Activated CD4-positive, alpha-beta T cell treated with anti-CD3 and anti-CD28 coated beads for 48 hours (primary cell): Measurements from ENCODE around the gene OSGIN1.
"Not testable (repeated sequence)": the region's sequence is repeated elsewhere in the genome, so short reads cannot be mapped to it uniquely, and the experiment has no call there.

ENCODE experiments used
- DNase-seq: peaks from one replicate; pipeline ENCODE4 v3.0.0-alpha.2; 2020

OSGIN1 gene

DNA sequence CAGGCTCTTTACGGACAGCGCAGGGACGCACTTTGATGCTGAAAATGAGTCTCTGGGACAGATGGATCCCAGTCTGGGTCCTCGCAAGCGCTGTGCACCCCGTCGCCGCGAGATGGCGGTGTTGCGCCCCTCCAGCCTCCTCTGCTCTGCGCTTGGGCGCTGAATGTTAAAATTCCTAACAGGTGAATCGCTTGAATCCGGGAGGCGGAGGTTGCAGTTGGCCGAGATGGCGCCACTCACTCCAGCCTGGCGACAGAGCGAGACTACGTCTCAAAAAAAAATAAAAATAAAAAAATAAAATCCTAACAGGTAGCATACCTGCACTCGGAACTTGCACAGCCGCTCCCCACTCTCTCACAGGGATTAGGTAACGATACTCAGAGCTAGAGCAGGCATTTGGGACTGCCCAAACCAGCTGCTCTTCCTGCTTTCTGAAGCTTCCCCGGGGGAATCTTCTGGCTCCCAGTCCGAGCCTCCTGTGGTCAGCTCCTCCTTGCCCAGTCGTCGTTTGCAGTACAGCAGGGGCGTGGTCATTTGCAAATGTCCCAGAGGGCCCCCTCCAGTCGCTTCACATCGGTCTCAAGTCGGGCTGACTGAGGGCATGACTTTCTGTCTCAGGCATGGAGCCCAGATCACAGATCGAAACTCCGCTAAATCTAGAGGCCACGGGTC, 26.2 kb upstream of the OSGIN1 start:
- peak; percentile 80 for DNase-seq

DNA sequence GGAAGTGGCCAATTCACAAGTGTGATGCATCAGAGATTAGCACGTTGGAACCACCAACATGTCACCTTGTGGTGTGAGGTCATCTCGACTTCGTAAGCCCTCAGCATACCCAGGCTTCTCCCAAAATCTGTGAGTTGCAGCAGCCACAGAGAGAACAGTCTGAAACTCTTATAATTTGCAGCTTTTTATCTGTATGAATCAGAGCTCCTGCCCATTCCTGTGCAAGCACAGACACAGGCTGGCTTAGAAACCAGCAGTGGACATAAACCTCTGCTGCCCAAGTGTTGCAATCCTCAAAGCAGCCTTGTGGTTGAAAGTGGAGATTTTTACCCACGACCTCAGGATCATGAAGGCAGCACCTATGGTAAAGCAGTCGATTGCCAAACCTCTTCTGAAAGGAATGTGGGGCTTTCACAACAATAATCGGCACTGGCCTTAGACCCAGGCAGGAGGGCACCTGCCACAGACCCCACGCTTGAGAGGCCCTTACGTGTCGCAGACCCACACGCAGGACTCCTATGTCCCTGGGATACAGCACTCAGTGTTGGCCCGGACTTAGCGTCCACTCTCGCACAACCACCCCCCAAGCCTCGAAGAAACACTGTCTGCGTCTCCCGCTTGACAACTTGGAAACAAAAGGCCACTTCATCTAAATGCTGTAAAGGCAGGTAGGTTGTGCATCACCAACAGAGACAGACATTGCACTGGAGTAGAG, 24.5 kb upstream of the OSGIN1 start:
- DNase-seq: no peak

DNA sequence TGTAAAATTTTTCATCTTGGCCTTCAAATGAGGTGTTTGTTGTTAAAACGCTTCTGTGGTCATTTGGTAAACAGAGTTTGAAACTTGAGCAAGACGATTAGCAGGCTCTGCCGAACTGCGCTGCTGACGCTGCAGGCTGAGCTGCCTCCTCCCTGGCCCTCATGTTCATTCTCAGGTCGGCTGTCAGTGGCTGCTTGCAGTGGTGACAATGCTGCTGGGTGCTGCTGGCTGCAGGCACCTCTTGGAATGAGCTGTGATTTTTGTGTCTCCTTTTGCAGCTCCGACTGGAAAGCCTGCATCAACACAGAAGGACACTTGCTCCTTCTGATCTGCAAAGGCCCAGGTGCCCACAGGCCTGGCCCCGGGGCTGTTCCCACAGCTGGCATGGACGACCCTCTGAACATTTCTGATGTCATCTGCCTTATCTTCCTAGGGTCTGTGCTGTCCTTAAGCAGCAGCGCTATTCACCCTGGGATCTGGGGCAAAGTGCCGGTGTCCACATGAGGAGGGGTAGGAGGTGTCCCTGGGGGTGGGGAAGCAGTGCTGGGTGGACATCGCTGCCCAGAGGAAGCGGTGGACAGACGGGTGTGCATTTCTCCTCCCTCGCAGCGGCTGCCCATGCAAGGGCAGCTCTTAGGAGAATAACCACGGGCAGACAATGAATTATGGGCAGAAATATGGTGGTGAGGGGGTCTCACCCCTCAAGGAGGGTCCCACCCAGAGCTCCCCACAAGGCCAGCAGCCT, 23.1 kb upstream of the OSGIN1 start:
- DNase-seq: no peak

DNA sequence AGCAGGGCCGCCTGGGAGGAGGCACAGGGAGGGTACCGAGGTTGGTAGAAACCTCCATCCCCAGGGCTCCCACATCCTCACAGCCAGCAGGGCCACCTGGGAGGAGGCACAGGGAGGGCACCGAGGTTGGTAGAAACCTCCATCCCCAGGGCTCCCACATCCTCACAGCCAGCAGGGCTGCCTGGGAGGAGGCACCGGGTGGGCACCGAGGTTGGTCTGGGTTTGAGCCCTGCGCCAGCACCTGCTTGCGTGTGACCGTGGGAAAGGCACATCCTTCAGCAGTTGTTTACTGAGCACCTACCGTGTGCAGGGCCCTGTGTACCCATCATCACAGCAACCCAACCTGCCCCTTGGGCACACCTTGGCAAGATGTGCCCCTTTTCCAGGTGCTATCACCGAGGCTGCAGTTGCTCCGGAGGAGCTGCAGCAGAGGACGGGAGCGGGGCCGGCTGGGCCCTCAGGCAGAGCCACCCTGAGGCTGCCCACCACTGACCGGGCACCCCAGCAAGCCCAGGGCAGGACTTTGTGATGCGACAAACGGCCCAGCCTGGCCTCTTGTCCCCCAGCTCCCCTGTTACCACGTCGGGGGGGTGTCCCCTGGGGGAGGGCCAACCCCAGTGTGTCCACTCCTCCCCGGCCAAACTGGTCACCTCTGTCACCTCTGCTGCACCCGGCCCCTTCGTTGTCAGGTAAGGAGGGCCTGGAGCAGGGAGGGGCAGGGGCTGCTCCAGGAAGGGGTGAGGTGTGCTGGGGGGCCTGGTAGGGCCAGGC, 22.1 kb upstream of the OSGIN1 start:
- DNase-seq: no peak

DNA sequence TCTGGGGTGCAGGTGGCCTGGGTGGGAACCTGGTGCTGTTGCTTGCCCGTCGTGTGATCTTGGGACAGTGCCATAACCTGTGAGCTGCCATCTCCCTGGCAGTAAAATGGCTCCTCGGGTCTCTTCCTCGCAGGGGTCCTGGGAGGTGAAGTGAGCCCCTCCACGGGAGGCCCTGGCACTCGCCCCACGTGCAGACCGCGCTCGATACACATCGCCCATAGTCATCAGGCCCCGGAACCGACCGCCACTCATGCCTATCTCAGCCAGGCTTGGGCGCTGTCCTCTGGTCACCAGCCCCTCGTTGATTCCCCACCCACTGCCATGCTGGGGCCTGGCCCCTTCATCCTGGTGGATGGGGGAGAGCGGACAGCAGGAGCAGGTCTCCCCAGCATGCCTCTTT, 21.5 kb upstream of the OSGIN1 start:
- no peak for DNase-seq

DNA sequence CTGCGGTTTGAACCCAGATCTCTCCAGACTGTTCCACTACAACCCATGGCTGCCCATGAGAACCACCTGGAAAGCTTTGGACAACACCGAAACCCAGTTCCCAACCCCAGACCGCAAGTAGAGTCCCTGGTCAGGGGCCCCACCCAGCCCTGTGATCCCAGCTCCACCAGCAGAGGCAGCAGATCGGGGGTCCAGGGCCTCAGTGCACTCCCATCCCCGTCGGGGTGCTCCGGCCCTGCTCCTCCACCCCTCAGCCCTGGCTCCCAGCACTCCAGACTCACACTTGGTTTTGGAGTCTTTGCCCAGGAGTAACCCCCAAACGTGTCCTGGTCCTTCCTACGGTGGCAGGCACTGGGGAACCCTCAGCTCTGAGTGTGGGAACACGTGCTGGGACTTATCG, 20.7 kb upstream of the OSGIN1 start:
- no peak for DNase-seq

DNA sequence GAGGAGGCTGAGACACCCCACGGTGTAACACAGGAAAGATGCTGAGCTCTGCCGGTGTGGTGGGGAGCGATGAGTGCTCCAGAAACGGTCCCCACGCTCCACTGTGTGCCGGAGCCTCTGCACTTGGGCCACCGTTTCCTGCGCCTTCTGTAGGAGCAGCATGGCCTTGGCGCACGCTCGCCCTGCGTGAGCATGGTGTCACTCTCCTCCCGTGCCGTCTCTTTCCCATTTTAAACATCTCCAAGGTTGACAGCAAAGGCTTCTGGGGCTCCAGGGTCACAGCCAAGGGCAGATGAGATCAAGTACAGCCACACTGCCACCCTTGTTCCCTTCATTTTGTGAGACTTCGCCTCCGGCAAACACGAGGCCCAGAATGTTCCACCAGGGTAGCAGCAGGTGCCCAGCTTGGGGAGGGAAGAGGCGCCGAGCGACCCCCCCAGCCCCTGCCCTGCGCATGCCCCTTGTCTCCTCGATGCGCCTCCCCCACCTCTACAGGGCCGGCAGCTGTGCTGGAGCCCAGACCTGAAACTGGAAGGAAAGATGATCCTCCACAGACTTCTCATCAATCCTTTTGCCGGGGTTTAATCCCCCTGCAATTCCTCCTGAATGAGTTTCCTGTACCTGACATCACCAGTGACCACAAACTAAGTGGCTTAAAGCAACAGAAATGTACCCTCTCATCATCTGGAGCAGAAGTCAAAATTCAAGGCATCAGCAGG, 19.9 kb upstream of the OSGIN1 start:
- DNase-seq: no peak

DNA sequence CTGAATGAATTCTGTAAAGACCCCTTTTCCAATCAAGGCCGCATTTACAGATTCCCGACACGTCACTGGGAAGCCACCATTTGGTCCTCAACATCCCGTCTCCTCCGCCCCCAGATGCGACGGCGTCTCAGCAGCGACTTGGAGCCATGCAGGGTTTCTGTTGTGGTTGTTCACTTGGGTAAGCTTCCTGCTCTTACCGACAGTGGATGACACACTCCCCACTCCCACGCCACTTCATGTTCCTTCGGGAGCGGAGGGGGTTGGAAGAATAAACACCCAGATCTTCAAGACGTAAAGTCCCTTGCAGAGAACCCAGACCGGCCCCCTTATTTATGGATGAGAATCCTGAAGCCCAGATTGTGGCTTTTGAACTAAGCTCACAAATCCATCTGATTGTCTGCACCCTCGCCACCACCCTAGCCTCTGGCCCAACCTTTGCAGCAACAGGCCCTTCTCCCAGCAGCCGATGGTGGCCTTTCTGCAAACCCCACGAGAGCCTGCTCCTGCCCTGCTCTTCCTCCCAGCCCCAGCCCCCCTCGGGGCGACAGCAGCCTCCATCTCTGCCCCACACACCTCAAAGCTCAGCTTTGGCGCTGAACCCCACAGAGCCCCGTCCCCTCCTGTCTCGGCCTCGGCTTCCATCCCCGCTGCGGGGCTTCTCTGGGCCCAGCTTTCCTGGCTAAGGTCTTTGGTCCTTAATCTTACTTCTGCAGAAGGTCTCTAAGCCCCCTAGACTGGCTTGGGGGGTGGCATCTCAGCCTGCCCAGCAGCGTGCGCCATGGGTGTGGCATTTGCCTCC, 19.0 kb upstream of the OSGIN1 start:
- no peak for DNase-seq

DNA sequence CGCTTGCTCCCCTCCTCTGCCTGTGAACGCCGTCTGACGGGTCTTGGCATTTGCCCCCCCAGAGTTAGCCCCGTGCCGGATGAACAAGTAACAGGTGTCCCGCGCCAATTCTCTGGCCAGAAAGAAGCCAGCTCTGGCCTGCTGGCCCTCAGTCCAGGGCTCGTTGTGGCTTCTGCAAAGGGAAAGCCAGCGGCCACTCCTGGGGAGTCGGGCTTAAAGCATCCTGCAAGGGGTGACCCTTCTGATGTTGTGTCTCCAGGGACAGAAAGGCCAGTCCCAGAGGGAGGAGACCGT, 18.4 kb upstream of the OSGIN1 start:
- DNase-seq: no peak

DNA sequence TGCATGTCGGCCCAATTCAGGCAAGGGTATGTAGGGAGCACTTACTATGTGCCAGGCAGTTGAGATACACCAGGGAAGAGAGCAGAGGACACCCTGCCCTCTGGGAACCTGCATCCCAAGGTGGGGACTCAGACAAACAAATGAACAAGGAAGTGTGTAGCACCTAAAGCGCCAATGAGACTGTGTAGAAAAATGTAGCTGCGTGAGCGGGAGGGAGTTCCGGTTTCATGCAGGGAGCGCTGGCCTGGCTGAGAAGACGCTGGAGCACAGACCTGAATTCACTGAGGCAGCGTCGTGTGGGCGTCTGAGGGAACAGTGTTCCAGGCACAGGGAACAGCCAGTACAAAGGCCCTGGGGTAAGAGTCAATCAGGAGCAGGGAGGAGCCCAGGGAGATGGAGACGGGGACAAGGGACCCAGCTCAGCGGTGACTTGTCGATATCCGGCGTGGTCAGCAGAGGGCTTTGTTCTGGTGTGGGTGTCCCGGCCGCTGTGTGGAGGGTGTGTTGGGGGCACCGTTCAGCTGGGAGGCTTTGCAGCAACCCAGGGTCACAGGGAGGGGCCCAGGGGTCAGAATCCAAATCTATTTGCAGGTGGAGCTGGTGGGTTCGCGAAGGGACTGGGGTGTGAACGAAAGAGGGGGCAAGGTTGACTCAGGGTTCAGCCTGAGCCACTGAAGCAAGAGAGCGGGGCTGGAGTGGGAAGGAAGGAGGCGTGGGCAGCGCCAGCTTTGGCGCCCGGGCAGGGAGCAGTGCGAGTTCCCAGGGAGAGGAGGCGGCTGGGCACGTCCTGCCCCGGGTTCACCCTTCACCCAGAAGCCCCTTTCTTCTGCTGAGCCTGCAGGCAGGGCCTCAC, 17.8 kb upstream of the OSGIN1 start:
- no peak for DNase-seq

DNA sequence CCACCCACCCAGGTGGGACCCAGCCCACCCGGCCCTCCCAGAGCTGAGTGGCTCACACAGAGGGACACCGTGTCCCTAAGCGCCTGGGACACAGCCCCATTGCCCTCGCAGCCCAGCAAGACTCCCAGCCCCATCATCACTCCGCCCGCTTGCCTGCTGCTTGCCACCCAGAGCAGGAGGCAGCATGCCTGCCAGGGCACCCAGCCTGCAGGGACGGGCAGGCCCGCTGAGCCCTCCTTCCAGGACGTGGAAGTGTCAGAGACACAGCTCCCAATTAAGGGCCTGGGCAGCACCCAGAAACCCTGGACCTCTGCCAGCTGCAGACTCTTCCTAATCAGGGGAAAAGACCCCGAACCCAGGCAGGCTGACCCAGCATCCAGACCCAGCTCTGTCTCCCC, 17.2 kb upstream of the OSGIN1 start:
- no peak for DNase-seq

DNA sequence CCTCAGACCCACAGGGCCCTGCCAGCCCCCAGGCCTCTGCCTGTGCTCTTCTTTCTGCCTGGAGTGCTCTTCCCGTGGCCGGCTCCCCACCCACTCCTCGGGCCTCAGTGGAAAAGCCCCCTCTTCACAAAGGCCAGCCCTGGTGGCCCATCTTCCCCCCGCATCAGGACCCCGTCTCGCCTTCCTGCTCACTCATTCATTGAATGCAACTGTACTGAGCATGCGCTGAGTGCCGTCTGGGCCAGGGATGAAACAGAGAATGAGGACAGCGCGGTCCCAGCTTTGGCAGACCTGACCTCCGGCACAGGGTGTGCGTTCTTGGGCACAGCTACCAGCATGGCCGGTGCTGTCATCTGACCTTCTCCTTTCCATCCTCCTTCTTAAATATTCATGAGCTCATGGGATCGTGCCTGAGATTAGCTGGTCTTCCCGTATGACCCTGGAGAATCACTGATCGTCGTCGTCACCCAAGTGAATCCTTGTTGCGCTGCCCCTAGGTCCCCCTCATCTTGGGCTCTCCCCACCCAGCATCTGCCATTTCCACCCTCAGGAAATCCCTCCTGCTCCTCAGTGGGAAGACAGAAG, 16.4 kb upstream of the OSGIN1 start:
- DNase-seq: no peak

DNA sequence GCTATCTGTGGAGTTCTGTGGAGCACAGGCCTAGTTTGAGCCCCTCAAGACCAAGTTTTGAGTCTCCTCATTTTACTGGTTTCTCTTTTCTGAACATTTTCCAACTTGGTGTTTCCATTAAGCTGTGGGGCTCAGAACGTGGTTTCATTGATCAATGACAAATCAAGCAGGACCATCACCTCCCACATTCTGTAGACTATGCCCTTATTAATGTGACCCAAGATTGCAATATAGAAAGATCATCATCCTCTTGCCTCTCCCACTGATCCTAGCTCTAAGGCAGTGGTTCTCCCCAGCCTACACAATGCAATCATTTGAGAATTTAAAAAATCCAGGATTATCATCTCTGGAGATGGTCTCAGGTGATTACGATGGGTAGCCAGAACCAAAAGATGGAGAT, 15.8 kb upstream of the OSGIN1 start:
- DNase-seq: no peak

DNA sequence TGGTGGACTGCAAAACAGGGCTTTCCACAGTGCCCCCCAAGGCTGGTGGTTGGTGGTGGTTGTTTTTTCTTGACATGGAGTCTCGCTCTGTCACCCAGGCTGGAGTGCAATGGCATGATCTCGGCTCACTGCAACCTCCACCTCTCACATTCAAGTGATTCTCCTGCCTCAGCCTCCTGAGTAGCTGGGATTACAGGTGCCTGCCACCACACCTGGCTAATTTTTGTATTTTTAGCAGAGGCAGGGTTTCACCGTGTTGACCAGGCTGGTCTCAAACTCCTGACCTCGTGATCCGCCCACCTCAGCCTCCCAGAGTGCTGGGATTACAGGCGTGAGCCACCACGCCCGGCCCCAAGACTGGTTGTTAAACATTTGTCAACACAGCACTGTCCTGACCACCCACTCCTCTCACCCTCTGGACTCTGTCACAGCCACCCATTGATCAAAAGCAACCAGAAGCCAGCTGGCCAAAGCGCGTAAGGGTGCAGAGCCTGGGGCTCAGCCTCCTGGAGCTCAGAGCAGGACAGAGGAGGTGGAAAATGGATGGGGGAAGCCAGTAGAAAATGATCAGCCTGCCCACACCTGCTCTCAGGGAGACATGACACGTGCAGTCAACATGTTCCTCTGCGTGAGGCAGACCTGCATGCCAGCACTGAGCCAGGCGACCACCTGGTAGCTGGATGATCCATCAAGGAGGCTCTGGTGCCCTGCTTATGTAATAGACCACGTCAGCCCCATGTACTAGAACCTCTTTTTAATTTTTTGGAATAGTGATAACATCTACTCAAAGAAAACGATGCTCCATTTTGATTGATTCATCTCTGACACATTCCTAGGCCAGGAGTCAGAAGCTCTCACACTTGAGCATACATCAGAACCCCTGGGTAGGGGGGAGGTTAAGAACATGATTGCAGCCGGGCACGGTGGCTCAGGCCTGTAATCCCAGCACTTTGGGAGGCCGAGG, 14.8 kb upstream of the OSGIN1 start:
- no peak for DNase-seq

DNA sequence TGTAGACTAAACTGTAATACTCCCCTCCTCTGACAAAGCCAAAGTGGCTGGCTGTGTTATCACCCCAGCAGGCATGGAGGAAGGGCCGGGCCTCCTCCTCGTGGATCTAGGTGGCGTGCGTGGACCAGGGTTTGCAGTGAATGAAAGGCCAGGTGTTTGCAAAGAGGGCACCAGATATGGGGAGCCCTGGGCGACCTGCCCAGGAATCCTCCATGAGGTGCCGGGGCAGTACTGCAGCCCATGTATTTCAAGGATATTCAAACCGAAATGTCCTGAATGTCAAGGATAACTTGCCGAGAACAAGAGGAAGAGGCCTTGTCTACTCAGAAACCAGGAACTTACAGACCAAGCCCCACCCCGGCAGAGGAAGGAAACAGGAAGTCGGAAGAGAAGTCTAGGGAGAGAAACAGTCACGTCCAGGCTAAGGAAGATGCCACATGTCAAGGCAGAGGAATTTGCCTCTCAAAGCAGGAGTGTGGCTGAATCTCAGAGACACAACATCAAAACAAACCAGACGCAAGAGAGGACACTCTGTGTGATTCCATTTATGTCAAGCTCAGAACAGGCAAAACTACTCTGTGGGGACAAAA, 13.7 kb upstream of the OSGIN1 start:
- DNase-seq: no peak

DNA sequence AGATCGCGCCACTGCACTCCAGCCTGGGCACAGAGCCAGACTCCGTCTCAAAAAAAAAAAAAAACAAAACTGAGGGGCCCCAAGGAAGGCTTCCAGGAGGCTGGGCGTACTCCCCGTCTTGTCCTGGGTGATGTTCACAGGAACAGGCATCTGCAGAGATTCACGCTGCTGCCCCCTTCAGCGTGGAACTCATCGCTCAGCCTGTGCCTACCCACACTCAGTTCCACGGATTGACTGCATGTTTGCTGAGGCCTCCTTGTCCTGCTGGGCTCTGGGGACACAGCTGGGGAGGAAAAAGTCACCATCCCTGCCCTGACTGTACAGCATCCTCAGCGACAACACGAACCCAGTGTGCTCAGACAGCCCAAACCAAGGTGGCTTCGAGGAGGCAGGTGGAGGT, 12.9 kb upstream of the OSGIN1 start:
- DNase-seq: no peak

DNA sequence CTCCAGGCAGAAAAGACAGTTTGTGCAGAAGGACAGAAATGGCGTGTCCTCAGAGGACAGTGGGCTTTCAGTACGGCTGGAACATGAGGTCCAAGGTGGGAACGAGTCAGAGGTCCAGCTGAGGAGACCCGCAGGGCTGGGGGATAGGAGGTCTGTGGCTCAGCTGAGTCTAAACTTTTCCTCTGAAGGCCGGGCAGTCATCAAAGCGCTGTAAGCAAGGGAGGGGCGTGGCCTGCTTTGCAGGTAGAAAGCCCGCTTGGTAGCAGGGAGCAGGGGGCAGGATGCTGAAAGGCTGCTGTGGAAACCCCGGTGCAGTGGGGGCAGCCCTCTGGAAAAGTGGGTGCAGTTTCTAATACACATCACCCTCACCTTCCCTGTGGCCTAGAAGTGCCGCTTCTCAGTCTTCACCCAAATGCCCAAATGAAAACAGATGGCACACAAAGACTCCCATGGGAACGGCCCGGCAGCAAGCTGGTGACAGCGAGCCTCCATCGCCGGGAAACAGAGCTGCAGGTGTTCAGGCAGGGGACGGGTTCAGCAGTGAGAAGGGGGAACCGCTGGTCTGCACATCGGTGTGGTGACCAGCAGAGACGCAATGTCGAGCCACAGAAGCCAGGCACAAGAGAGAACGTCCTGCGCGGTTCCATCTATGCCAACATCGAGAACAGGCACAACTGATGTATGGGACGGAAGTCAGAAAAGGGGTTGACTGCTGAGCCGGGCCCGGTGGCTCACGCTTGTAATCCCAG, 12.2 kb upstream of the OSGIN1 start:
- DNase-seq: no peak

DNA sequence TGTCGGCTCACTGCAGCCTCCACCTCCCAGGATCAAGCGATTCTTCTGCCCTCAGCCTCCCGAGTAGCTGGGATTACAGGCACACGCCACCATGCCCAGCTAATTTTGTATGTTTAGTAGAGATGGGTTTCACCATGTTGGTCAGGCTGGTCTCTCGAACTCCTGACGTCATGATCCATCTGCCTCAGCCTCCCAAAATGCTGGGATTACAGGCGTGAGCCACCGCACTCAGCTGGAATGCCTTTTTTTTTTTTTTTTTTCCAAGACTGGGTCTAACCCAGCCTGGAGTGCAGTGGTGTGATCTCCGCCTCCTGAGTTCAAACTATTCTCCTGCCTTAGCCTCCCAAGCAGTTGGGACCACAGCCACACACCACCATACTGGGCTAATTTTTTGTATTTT, 11.5 kb upstream of the OSGIN1 start:
- not testable (repeated sequence) for DNase-seq
